GM19043 (cell line): ENCODE results near the gene BEX2.

Source experiments
- ATAC-seq: cut with Tn5 transposase; IDR thresholded peaks from one replicate; pipeline ENCODE4 v1.9.1; 2021; ENCODE audit warnings: low read depth; ENCODE audit not compliant: unreplicated experiment

Gene BEX2

DNA sequence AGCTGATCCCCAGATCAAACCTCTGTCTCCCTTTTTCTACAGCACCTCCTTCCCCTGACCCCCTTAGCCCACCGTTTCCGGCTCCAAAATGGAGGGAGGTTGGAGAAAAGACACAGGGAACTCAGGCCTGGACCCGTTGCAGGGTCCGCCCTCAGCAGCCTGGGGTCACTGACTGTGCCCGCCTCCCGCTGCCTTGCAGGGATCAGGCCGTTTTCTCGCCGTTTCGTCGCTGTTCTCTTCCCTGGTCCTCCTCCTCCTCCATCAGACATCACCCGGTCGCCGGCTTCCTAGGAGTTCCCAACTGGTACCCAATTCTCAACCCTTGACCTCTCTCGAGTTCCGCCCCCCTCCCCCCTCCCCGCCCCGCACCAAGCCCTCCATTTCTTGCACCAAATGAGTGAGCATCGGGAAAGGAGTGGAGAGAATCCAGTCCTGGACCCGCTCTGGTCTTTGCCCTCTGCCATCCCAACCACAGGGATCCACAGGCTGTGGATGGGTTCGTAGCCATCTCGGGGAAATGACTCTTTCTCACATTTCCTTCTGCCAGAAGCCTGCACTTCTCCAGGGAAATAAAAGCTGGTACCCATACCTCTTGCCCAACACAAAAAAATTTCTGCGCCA is 34.7 kb downstream of the BEX2 start:
- ATAC-seq, result no peak

DNA sequence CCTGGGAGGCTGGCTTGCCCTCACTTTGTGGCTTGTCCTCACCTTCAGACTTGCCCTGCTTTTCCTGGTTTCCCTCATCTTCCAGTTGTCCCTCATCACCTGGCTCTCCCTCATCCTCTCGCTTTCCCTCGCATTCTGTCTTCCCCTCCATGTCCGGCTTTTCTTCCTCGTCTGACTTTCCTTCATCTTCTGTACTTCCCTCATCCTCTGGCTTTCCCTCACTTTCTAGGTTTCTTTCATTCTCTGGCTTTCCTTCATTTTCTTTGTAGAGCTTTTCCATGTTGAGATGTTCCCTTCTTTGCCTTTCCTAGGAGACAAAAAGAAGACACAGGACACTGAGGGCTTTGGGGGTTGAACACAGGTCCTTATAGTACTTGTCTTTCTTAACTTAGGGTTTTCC is 36.5 kb downstream of the BEX2 start:
- no peak for ATAC-seq
